IMR-90 (cell line): ENCODE measurements around the gene FBN1. TPM values are rescaled to one million over a fixed set of nuclear protein-coding genes. Genes with fewer than 3 reads are reported as not detected.

Source experiments
- ATAC-seq: fragments of 200-7000 bp; cut with Tn5 transposase; 2 replicates; pipeline ENCODE4 v1.9.1; 2020; ENCODE audit warnings: low read depth, mild to moderate bottlenecking, moderate library complexity
- BruUV-seq: library from RNA; stranded (reverse); fragments of 400-500 nt; replicated peaks from 2 replicates; lab custom pipeline; 2021; lab: Mats Ljungman, UMichigan
- CTCF ChIA-PET: fragments of 300-600 bp; formaldehyde crosslinking; extraction: SDS; loops from one replicate; lab custom pipeline; 2021; ENCODE audit warnings: antibody characterized with exemption; lab: Yijun Ruan, JAX
- POLR2A ChIA-PET: fragments of 300-600 bp; sonication (Branson Sonifier 250); formaldehyde crosslinking; loops from one replicate; lab custom pipeline; 2022; ENCODE audit warnings: antibody characterized with exemption; ENCODE audit not compliant: unreplicated experiment; lab: Charles Lee
- DNase-seq: peaks from one replicate; pipeline ENCODE4 v3.0.0; 2013
- H2AFZ ChIP-seq: replicated peaks from 2 replicates; pipeline ENCODE3; 2013; ENCODE audit warnings: low read length, mild to moderate bottlenecking; ENCODE audit not compliant: poor library complexity
- H2AK5ac ChIP-seq: 2 replicates; pipeline ENCODE4 v1.6.1; 2013; ENCODE audit warnings: low read depth, low read length, inconsistent platforms
- H2AK9ac ChIP-seq: replicated peaks from 2 replicates; pipeline ENCODE3; 2013; ENCODE audit warnings: mild to moderate bottlenecking, low read depth, low read length, moderate library complexity; ENCODE audit not compliant: poor library complexity
- H2BK120ac ChIP-seq: 2 replicates; pipeline ENCODE4 v1.6.1; 2013; ENCODE audit warnings: low read depth, low read length, inconsistent platforms
- H2BK15ac ChIP-seq: 3 replicates; pipeline ENCODE4 v1.6.1; 2013; ENCODE audit warnings: low read depth, low read length, inconsistent platforms
- H2BK20ac ChIP-seq: 2 replicates; pipeline ENCODE4 v1.6.1; 2013; ENCODE audit warnings: low read depth, mild to moderate bottlenecking, inconsistent platforms, low read length, moderate library complexity
- H2BK5ac ChIP-seq: 2 replicates; pipeline ENCODE4 v1.6.1; 2013; ENCODE audit warnings: mild to moderate bottlenecking, low read depth, low read length, inconsistent platforms; ENCODE audit not compliant: poor library complexity, severe bottlenecking
- H3K14ac ChIP-seq: replicated peaks from 2 replicates; pipeline ENCODE4 v1.6.1; 2013; ENCODE audit warnings: low read depth, low read length, inconsistent platforms
- H3K18ac ChIP-seq: 2 replicates; pipeline ENCODE4 v1.6.1; 2013; ENCODE audit warnings: low read depth, low read length, control low read depth
- H3K23ac ChIP-seq: 2 replicates; pipeline ENCODE4 v1.6.1; 2013; ENCODE audit warnings: low read depth, low read length, inconsistent platforms
- H3K27ac ChIP-seq: 2 replicates; pipeline ENCODE4 v1.5.1; 2013; ENCODE audit warnings: mild to moderate bottlenecking, control low read depth, low read length; ENCODE audit not compliant: insufficient read depth
- H3K27me3 ChIP-seq: 2 replicates; pipeline ENCODE4 v1.6.1; 2013; ENCODE audit warnings: low read length; ENCODE audit not compliant: control insufficient read depth, insufficient read depth
- H3K36me3 ChIP-seq: 2 replicates; pipeline ENCODE4 v1.6.1; 2013; ENCODE audit warnings: low read length, mixed read lengths; ENCODE audit not compliant: control insufficient read depth, insufficient read depth
- H3K4ac ChIP-seq: 2 replicates; pipeline ENCODE4 v1.6.1; 2013; ENCODE audit warnings: low read depth, low read length, inconsistent platforms
- H3K4me1 ChIP-seq: 2 replicates; pipeline ENCODE4 v1.6.1; 2013; ENCODE audit warnings: low read length, mixed read lengths; ENCODE audit not compliant: control insufficient read depth, insufficient read depth
- H3K4me2 ChIP-seq: 2 replicates; pipeline ENCODE4 v1.6.1; 2013; ENCODE audit warnings: low read depth, mild to moderate bottlenecking, control low read depth, low read length, moderate library complexity
- H3K4me3 ChIP-seq: 2 replicates; pipeline ENCODE4 v1.5.1; 2013; ENCODE audit warnings: low read depth, mild to moderate bottlenecking, control low read depth, low read length, moderate library complexity; ENCODE audit not compliant: insufficient read depth
- H3K56ac ChIP-seq: 2 replicates; pipeline ENCODE4 v1.6.1; 2013; ENCODE audit warnings: low read length, inconsistent platforms; ENCODE audit not compliant: insufficient read depth; ENCODE audit errors: extremely low read depth
- H3K79me1 ChIP-seq, 2 experiments: 2 replicates each; pipeline ENCODE4 v1.6.1; 2013; ENCODE audit warnings: low read length in 2 of 2, inconsistent platforms in 1 of 2, low read depth in 1 of 2
- H3K9ac ChIP-seq: 2 replicates; pipeline ENCODE4 v1.6.1; 2013; ENCODE audit warnings: low read depth, low read length, control low read depth
- H3K9me1 ChIP-seq: 2 replicates; pipeline ENCODE4 v1.6.1; 2013; ENCODE audit warnings: low read length, inconsistent platforms; ENCODE audit not compliant: insufficient read depth
- H3K9me3 ChIP-seq: 2 replicates; pipeline ENCODE4 v1.6.1; 2013; ENCODE audit warnings: low read length; ENCODE audit not compliant: control insufficient read depth, insufficient read depth
- H4K20me1 ChIP-seq: 2 replicates; pipeline ENCODE4 v1.6.1; 2013; ENCODE audit warnings: low read length, inconsistent platforms; ENCODE audit not compliant: insufficient read depth
- H4K5ac ChIP-seq: 2 replicates; pipeline ENCODE4 v1.6.1; 2013; ENCODE audit warnings: mild to moderate bottlenecking, low read depth, low read length, control low read depth
- H4K8ac ChIP-seq, 2 experiments: 2 replicates each; pipeline ENCODE4 v1.6.1; 2013; ENCODE audit warnings: low read depth in 2 of 2, low read length in 2 of 2, control low read depth in 1 of 2, inconsistent platforms in 1 of 2
- H4K91ac ChIP-seq: 2 replicates; pipeline ENCODE4 v1.6.1; 2013; ENCODE audit warnings: low read depth, low read length, inconsistent platforms; ENCODE audit not compliant: insufficient read depth
- BHLHE40 ChIP-seq: fragments of 150-350 bp; IDR thresholded peaks from 2 replicates; pipeline ENCODE4 v1.6.1; 2016; ENCODE audit warnings: mild to moderate bottlenecking, low read depth, low read length
- CEBPB ChIP-seq: IDR thresholded peaks from 2 replicates; pipeline ENCODE4 v1.6.1; 2012; ENCODE audit warnings: low read depth, low read length, improper control_type of control experiment
- FOS ChIP-seq: fragments of 150-350 bp; IDR thresholded peaks from 2 replicates; pipeline ENCODE4 v1.6.1; 2016; ENCODE audit warnings: low read depth, low read length
- MAFK ChIP-seq: IDR thresholded peaks from 2 replicates; pipeline ENCODE4 v1.6.1; 2012; ENCODE audit warnings: low read depth, low read length, improper control_type of control experiment
- MXI1 ChIP-seq: IDR thresholded peaks from 2 replicates; pipeline ENCODE4 v1.6.1; 2012; ENCODE audit warnings: low read depth, mild to moderate bottlenecking, low read length, moderate library complexity, borderline replicate concordance
- NFE2L2 ChIP-seq: fragments of 150-350 bp; IDR thresholded peaks from 2 replicates; pipeline ENCODE4 v1.6.1; 2016; ENCODE audit warnings: low read depth, mild to moderate bottlenecking, low read length
- POLR2A ChIP-seq: IDR thresholded peaks from 2 replicates; pipeline ENCODE4 v1.6.1; 2012; ENCODE audit warnings: mild to moderate bottlenecking, low read depth, low read length
- RCOR1 ChIP-seq: IDR thresholded peaks from 2 replicates; pipeline ENCODE4 v1.6.1; 2012; ENCODE audit warnings: mild to moderate bottlenecking, low read length, improper control_type of control experiment; ENCODE audit not compliant: insufficient replicate concordance
- RFX5 ChIP-seq: IDR thresholded peaks from 2 replicates; pipeline ENCODE4 v1.8.0; 2012; ENCODE audit warnings: low read depth, mild to moderate bottlenecking, low read length, moderate library complexity
- SMC3 ChIP-seq: fragments of 150-350 bp; IDR thresholded peaks from 2 replicates; pipeline ENCODE4 v1.6.1; 2016; ENCODE audit warnings: low read depth, mild to moderate bottlenecking, antibody characterized with exemption, low read length, moderate library complexity
- WGBS, 2 experiments: methylation state at CpG; one replicate each; pipeline versions ENCODE4 v1.1.5 to v1.1.7; 2013; ENCODE audit warnings: missing lambda C conversion rate in 2 of 2; ENCODE audit not compliant: insufficient read length in 1 of 2; ENCODE audit errors: extremely low coverage in 2 of 2; 5-methylcytosine and 5-hydroxymethylcytosine counted together
- dilution Hi-C: fragments of 300-500 bp; cut with HindIII; formaldehyde crosslinking; loops from one replicate; pipeline ENCODE4 v1.14.3; 2018; ENCODE audit warnings: low sequenced_read_pairs; ENCODE audit not compliant: unreplicated experiment
- in situ Hi-C: fragments of 300-500 bp; cut with MboI; formaldehyde crosslinking; loops from 3 replicates; pipeline ENCODE4 v1.14.3; 2019; ENCODE audit warnings: low sequenced_read_pairs, inconsistent platforms, mixed read lengths
- intact Hi-C: fragments of 100-400 bp; cut with micrococcal nuclease; formaldehyde crosslinking; loops from 2 replicates; pipeline ENCODE4 v1.10.0; 2022
- polyA plus RNA-seq, 3 experiments: library from polyadenylated mRNA; depleted of rRNA; stranded (reverse); fragments of >200 nt; gene quantifications; 2 replicates each; pipeline ENCODE4 v1.2.3, GENCODE V29; 2012; ENCODE audit warnings: low replicate concordance in 1 of 3
- total RNA-seq: library from RNA; depleted of rRNA; stranded (reverse); fragments of >200 nt; gene quantifications from 2 replicates; pipeline ENCODE4 v1.2.3, GENCODE V29; 2012
- TF ChIP-seq, protein P1 (sequence below): conservative IDR thresholded peaks from 2 replicates; pipeline ENCODE4 v1.5.1; 2012; ENCODE audit warnings: mild to moderate bottlenecking, low read depth, low read length, improper control_type of control experiment
- TF ChIP-seq, protein P2 (sequence below): fragments of 150-350 bp; IDR thresholded peaks from 2 replicates; pipeline ENCODE4 v1.6.1; 2017; ENCODE audit warnings: mild to moderate bottlenecking, antibody characterized with exemption, low read length, low read depth

The FBN1 gene
- total and polyA plus RNA-seq, 2 of the 4 experiments (the other 2 are of a cell fraction), result 134 to 283 TPM

DNA sequence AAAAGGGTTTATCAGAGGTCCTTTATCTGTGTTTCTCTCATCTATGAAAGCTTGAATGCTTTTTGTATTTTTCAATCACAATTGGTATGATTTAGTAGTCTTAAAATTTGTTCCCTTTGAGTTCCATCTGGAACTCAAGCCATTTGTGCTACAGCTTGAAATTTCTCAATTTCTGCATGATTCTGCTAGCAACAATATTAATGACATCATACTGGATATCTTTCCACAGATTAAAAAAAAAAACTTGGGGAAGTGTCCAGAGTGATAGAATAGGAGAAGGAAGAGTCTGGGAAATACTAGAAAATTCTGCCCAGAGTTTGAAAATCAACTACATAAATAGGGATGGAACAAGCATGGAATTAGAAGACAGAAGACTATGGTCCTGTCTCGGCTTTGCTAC, 9.3 kb upstream of the FBN1 start:
- ATAC-seq, result no peak
- no peak overlapping the region for H3K14ac ChIP-seq

More for the DNA sequence above, 9.3 kb upstream of the FBN1 start:
- H2BK5ac ChIP-seq, result no peak overlapping the region
- no TSS peak for BruUV-seq
- H2BK15ac ChIP-seq, result no peak overlapping the region
- H3K23ac ChIP-seq, result no peak overlapping the region; the same call in 1 of the 2 replicates
- no peak overlapping the region for H4K91ac ChIP-seq
- H3K4me1 ChIP-seq, result no peaks in the 10 kb centered on the region
- H2AK5ac ChIP-seq, result no peak overlapping the region
- no peak overlapping the region for H3K9ac ChIP-seq
- H2BK120ac ChIP-seq, result no peak overlapping the region
- no peak overlapping the region for H4K8ac ChIP-seq
- no peak overlapping the region for H3K27ac ChIP-seq
- dilution Hi-C loops, result no loop called here
- H3K18ac ChIP-seq, result no peak overlapping the region
- no peaks in the 10 kb centered on the region for H3K79me1 ChIP-seq
- POLR2A ChIA-PET, result no interaction called here
- no peaks in the 10 kb centered on the region for H3K9me1 ChIP-seq
- H3K4me3 ChIP-seq, result no peak overlapping the region
- in situ Hi-C loops, result no loop called here
- no peak overlapping the region for H4K5ac ChIP-seq
- CTCF ChIA-PET, result no interaction called here
- no peaks in the 10 kb centered on the region for H3K9me3 ChIP-seq
- no peaks in the 10 kb centered on the region for H4K20me1 ChIP-seq
- TF ChIP-seq POLR2A, result no peak
- no peak for TF ChIP-seq NFE2L2
- TF ChIP-seq SMC3, result no peak
- TF ChIP-seq, protein P1, sequence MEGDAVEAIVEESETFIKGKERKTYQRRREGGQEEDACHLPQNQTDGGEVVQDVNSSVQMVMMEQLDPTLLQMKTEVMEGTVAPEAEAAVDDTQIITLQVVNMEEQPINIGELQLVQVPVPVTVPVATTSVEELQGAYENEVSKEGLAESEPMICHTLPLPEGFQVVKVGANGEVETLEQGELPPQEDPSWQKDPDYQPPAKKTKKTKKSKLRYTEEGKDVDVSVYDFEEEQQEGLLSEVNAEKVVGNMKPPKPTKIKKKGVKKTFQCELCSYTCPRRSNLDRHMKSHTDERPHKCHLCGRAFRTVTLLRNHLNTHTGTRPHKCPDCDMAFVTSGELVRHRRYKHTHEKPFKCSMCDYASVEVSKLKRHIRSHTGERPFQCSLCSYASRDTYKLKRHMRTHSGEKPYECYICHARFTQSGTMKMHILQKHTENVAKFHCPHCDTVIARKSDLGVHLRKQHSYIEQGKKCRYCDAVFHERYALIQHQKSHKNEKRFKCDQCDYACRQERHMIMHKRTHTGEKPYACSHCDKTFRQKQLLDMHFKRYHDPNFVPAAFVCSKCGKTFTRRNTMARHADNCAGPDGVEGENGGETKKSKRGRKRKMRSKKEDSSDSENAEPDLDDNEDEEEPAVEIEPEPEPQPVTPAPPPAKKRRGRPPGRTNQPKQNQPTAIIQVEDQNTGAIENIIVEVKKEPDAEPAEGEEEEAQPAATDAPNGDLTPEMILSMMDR, result no peak
- TF ChIP-seq RFX5, result no peak
- no peak for TF ChIP-seq CEBPB
- TF ChIP-seq BHLHE40, result no peak
- no peak for TF ChIP-seq FOS
- TF ChIP-seq MAFK, result no peak
- TF ChIP-seq, protein P2, sequence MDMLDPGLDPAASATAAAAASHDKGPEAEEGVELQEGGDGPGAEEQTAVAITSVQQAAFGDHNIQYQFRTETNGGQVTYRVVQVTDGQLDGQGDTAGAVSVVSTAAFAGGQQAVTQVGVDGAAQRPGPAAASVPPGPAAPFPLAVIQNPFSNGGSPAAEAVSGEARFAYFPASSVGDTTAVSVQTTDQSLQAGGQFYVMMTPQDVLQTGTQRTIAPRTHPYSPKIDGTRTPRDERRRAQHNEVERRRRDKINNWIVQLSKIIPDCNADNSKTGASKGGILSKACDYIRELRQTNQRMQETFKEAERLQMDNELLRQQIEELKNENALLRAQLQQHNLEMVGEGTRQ, result no peak
- no peak for TF ChIP-seq RCOR1
- no peak for TF ChIP-seq MXI1
- no peak overlapping the region for H2AFZ ChIP-seq
- H3K56ac ChIP-seq, result no peak overlapping the region
- H3K27me3 ChIP-seq, result no peaks in the 10 kb centered on the region
- WGBS, 2 experiments, result no CpG with 5 or more reads among the region's 1 CpG
- intact Hi-C loops, result no loop called here
- no peak overlapping the region for H2BK20ac ChIP-seq
- no peak overlapping the region for H2AK9ac ChIP-seq
- DNase-seq, result no peak
- H3K4me2 ChIP-seq, result no peak overlapping the region
- H3K4ac ChIP-seq, result no peak overlapping the region
- no peaks in the 10 kb centered on the region for H3K36me3 ChIP-seq
